Peyer's patch (tissue), 4 donors: ENCODE measurements around the gene GLIS1.

Experiments
- CTCF ChIP-seq, 6 experiments: fragments of 450-650 bp in 4 of 6; fragments of 200-600 bp in 2 of 6; sonication (generic) in 1 of 6; IDR thresholded peaks; one replicate each; pipeline ENCODE4 v1.5.1; 2017 to 2019; ENCODE audit warnings: antibody characterized with exemption in 6 of 6, mild to moderate bottlenecking in 3 of 6, moderate library complexity in 1 of 6
- POLR2A ChIP-seq, 2 donors: fragments of 450-650 bp; IDR thresholded peaks; one replicate each; pipeline ENCODE4 v1.5.1; 2017; ENCODE audit warnings: antibody characterized with exemption in 2 of 2, mild to moderate bottlenecking in 2 of 2, moderate library complexity in 2 of 2

DNA sequence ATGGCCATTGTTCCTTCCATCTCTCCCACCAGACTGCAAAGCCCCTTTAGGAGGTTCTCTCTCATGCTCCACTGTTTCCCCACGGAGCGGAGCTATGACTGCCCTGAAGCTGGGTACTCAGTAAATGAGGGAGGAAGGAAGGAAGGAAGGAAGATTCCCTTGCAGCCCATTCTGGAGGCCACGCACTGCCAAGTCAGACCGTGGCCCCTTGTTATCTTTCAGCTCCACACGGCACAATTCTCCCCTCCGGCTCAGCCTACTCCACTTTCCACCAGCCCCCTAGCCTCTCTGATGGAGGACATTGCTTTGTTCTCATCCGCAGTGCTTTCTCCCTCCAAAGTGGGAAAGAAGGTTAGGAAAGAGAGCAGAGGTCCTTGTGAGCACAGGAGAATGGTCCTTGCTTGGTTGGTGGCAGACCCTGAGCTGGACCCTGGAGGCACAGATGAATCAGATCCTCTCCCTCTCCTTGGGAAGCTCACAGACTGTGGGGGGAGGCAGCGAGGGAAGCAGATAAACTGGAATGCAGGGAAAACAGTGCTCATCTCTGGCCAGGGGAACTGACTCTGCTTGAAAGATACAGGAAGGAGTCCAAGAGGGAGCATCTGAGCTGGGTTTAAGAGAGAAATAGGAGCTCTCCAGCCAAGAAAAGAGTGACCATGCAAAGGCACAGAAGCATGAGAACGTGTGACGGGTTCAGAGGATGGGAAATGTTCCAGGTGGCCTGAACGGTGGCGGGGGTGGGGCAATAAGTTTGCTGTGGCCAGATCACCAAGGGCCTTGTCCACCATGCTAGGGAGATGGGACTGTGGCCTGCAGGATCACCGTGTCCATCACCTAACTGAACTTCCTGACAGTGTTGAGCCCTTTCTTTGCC is 52.6 kb downstream of the GLIS1 start:
- TF ChIP-seq CTCF (IDR thresholded peaks at IDR 0.05) (no peak), POLR2A (IDR thresholded peaks at IDR 0.05) (no peak)
